Right lobe of liver (tissue), 6 donors: ENCODE data around the gene SMC1B. TPM values are rescaled to one million over a fixed set of nuclear protein-coding genes. Genes with fewer than 3 reads are reported as not detected.

Experiments used
- ATAC-seq, 4 donors: fragments of 200-7000 bp; cut with Tn5 transposase; one replicate each; pipeline ENCODE4 v1.9.1; 2020; ENCODE audit warnings: mild to moderate bottlenecking in 4 of 4, moderate library complexity in 4 of 4
- DNase-seq, 3 donors: peaks; one replicate each; pipeline ENCODE4 v3.0.0-alpha.2; 2020
- H3K27ac ChIP-seq, 3 donors: fragments of 200-600 bp; one replicate each; pipeline ENCODE4 v1.8.0; 2022
- H3K27me3 ChIP-seq, 2 donors: fragments of 200-600 bp; one replicate each; pipeline ENCODE4 v1.8.0; 2022
- H3K36me3 ChIP-seq, 4 donors: fragments of 200-600 bp; sonication (generic) in 1 of 4; one replicate each; pipeline versions ENCODE4 v1.5.1 to v1.8.0; 2017 to 2022; ENCODE audit warnings: control low read depth in 1 of 4
- H3K4me1 ChIP-seq, 4 donors: fragments of 200-600 bp; sonication (generic) in 1 of 4; one replicate each; pipeline versions ENCODE4 v1.5.1 to v1.8.0; 2017 to 2022; ENCODE audit warnings: control low read depth in 1 of 4
- H3K4me3 ChIP-seq, 3 donors: fragments of 200-600 bp; one replicate each; pipeline ENCODE4 v1.8.0; 2022
- H3K9me3 ChIP-seq, 4 donors: fragments of 200-600 bp; sonication (generic) in 1 of 4; one replicate each; pipeline versions ENCODE4 v1.5.1 to v1.8.0; 2017 to 2022; ENCODE audit warnings: control low read depth in 1 of 4
- POLR2A ChIP-seq: fragments of 450-650 bp; IDR thresholded peaks from one replicate; pipeline ENCODE4 v1.6.1; 2017; ENCODE audit warnings: antibody characterized with exemption, mild to moderate bottlenecking
- WGBS: methylation state at CpG from one replicate; pipeline ENCODE4 v1.1.6; 2018; ENCODE audit warnings: low coverage, low lambda C conversion rate; ENCODE audit not compliant: insufficient coverage; ENCODE audit errors: missing lambda C conversion rate; 5-methylcytosine and 5-hydroxymethylcytosine counted together
- intact Hi-C, 2 donors: fragments of 100-400 bp; cut with DNase I; formaldehyde crosslinking; loops; one replicate each; pipeline versions ENCODE4 v1.11.2 to v1.14.1; 2022
- total RNA-seq, 6 experiments: library from RNA; depleted of rRNA in 2 of 6; stranded (reverse); fragments of >200 nt in 2 of 6; fragmentation: NEBNext Ultra II Directional in 3 of 6; extraction: Animal tissue kit (Norgen Biotek cat#: 25700) in 3 of 6; gene quantifications; one replicate each; pipeline versions ENCODE4 v1.1.0 to v1.2.4, GENCODE V29; 2016 to 2023
- TF ChIP-seq, protein P1 (sequence below), 4 donors: fragments of 200-600 bp in 3 of 4; fragments of 450-650 bp in 1 of 4; IDR thresholded peaks; one replicate each; pipeline versions ENCODE4 v1.5.1 to v1.8.0; 2016 to 2022; ENCODE audit warnings: antibody characterized with exemption in 4 of 4, mild to moderate bottlenecking in 2 of 4
- donor health status: DM: no; HTN: yes; CAD: no.
- donor health status: DM: no; HTN: no; CAD: no.
- donor health status: DM: no; HTN: no; CAD: no.
- donor health status: DM: no; HTN: yes; CAD: no.
- donor health status: DM: no; HTN: yes; CAD: no.

Gene SMC1B
- total RNA-seq, 6 experiments from 2014 or later, result not detected

- H3K9me3 ChIP-seq, result no peaks in the 10 kb centered on the region
Observed at GRCh38 chr22:45335854-45336522, 77.4 kb downstream of the SMC1B start.

GRCh38 chr22:45335021-45335818 lies 78.2 kb downstream of the SMC1B start:
- peaks cover 0 to 34% (median 10%) of the 10 kb centered on the region in 4 donors for H3K4me1 ChIP-seq
- intact Hi-C loops, result no loop called here
- 30% methylated on average over 23 of the region's 26 CpGs for WGBS
- TF ChIP-seq, protein P1, sequence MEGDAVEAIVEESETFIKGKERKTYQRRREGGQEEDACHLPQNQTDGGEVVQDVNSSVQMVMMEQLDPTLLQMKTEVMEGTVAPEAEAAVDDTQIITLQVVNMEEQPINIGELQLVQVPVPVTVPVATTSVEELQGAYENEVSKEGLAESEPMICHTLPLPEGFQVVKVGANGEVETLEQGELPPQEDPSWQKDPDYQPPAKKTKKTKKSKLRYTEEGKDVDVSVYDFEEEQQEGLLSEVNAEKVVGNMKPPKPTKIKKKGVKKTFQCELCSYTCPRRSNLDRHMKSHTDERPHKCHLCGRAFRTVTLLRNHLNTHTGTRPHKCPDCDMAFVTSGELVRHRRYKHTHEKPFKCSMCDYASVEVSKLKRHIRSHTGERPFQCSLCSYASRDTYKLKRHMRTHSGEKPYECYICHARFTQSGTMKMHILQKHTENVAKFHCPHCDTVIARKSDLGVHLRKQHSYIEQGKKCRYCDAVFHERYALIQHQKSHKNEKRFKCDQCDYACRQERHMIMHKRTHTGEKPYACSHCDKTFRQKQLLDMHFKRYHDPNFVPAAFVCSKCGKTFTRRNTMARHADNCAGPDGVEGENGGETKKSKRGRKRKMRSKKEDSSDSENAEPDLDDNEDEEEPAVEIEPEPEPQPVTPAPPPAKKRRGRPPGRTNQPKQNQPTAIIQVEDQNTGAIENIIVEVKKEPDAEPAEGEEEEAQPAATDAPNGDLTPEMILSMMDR (IDR thresholded peaks at IDR 0.05), result peak; percentile 14 to 46 (median 32)
- TF ChIP-seq POLR2A, result no peak
- no peak overlapping the region for H3K4me3 ChIP-seq
- peak overlapping the region in 1 of 3 donors; percentile 73 for H3K27ac ChIP-seq
- DNase-seq (peak; percentile 91 to 97 (median 96)), ATAC-seq (peak; percentile 89 to 94 (median 93))
- no peaks in the 10 kb centered on the region for H3K27me3 ChIP-seq
- H3K9me3 ChIP-seq, result no peaks in the 10 kb centered on the region
- peaks cover 0 to 22% (median 1%) of the 10 kb centered on the region in 4 donors for H3K36me3 ChIP-seq

More at GRCh38 chr22:45335854-45336522, 77.4 kb downstream of the SMC1B start:
- peaks cover 0 to 19% (median 1%) of the 10 kb centered on the region in 4 donors for H3K36me3 ChIP-seq
- no peaks in the 10 kb centered on the region for H3K27me3 ChIP-seq
- H3K27ac ChIP-seq, result peak overlapping the region; percentile 43 to 79 (median 73)
- H3K4me1 ChIP-seq, result peaks cover 0 to 34% (median 10%) of the 10 kb centered on the region in 4 donors
- WGBS, result 80% methylated on average over 20 of the region's 29 CpGs
- no peak for ATAC-seq
- DNase-seq, result no peak
- intact Hi-C loops, result no loop called here
- H3K4me3 ChIP-seq, result no peak overlapping the region
- no peak for TF ChIP-seq POLR2A
- TF ChIP-seq, protein P1 (IDR thresholded peaks at IDR 0.05), result no peak

DNA sequence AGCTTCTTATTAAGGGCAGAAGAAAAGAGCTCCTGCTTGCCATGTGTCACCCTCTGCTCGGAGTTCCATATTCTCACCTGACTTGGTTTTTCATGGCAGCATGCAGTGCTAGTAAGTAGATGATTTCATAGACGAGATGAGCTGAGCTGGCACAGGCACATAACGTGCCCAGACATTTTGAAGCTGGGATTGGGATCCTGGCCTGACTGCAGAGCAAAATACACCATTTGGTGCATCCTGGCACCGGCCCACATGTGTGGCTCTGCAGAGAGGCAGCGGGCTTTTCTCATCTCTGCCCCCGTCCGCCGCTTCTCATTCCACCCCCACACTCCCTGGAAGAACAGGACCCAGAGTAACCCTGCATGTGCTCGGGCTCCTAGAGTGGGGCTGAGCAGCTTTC lies 78.9 kb downstream of the SMC1B start:
- peaks cover 0 to 38% (median 10%) of the 10 kb centered on the region in 4 donors for H3K4me1 ChIP-seq
- TF ChIP-seq POLR2A, result no peak
- TF ChIP-seq, protein P1 (IDR thresholded peaks at IDR 0.05), result no peak
- H3K27ac ChIP-seq, result peak overlapping the region in 1 of 3 donors; percentile 73
- intact Hi-C loops, result no loop called here
- ATAC-seq (peak in 2 of 4 donors; percentile 4 to 7), DNase-seq (peak in 1 of 3 donors; percentile 59)
- peaks cover 0 to 19% (median 1%) of the 10 kb centered on the region in 4 donors for H3K36me3 ChIP-seq
- H3K9me3 ChIP-seq, result no peaks in the 10 kb centered on the region
- H3K4me3 ChIP-seq, result no peak overlapping the region
- no peaks in the 10 kb centered on the region for H3K27me3 ChIP-seq
- 36% methylated on average over 5 of the region's 9 CpGs for WGBS

DNA sequence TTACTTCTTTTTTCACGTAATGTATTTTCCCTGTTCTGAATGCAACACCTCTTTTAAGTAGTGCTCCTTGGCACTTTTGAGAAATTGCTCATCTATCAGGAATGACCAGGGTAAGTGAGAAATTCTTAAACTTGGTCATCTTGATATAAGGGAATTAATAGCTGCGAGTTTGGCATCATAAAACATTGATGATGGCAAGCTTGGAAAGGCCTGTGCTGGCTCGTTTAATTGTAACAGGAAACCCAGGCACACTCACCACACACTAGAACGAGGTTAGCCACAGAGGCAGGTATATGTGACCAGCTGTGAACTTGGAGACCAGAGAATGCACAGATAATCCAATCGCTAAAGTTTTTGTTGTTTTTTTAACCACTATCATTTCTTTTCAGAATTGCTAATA lies 79.3 kb downstream of the SMC1B start:
- TF ChIP-seq, protein P1 (IDR thresholded peaks at IDR 0.05), result no peak
- no peak for TF ChIP-seq POLR2A
- WGBS, result 61% methylated on average over 5 of the region's 5 CpGs
- no peak for DNase-seq
- Histone ChIP-seq H3K4me1 (peaks cover 0 to 43% (median 13%) of the 10 kb centered on the region in 4 donors), H3K9me3 (no peaks in the 10 kb centered on the region), H3K36me3 (peaks cover 0 to 17% (median 1%) of the 10 kb centered on the region in 4 donors), H3K4me3 (no peak overlapping the region), H3K27me3 (no peaks in the 10 kb centered on the region), H3K27ac (no peak overlapping the region)
- intact Hi-C loops, result no loop called here
- no peak for ATAC-seq
